Measurements from ENCODE around the gene CLEC2L. TPM values are rescaled to one million over a fixed set of nuclear protein-coding genes. Genes with fewer than 3 reads are reported as not detected.

The CLEC2L gene
- total RNA-seq, 5 donors from 2014 or later (not counting 1 experiment from before 2014, with no cell fraction given): not detected

DNA sequence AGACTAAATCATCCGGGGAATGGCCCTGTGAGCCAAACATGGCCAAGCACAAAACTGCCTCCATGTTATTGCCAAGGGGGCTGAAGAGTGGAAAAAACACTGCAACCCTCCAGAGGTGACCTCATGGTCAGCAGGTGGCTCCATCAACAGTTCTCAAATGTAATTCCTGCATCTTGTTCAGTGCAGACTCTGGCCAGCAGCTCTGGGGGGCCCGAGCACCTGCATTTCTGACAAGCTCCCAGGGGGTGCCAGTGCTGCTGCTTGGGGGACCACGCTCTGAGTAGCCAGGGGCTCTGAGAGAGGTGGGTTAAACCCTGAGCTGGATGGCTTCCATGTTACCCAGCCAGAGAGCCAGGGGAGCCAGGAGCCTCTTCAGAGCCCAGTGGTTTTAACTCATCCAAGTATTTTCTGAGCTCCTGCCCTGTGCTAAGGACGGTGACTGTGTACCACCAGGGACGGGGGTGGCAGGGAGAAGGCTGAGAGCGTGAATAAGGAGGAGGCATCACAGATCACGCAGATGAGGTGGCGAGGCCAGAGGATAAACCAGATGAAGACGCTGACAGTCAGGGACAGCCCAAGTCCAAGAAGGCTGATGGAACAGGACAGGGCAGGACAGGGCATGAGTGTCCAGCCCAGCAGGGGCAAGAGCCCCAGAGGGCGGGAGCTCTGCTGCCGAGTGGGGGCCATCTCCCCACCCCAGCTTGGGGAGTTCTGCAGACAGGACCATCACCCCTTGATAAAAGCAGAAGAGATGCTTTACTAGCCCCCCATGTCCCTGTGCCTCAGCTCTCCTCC is 52.9 kb downstream of the CLEC2L start:
- WGBS (ENCODE audit: insufficient coverage): 96% methylated on average over 10 of the region's 11 CpGs
- no peaks in the 10 kb centered on the region for H3K4me1 ChIP-seq (ENCODE audit: control insufficient read depth in 1 of 2, extremely low read depth in 1 of 2, insufficient read depth in 2 of 2, low read length in 2 of 2)
- DNase-seq: no peak
- Mint-ChIP-seq H3K4me3 (no peak overlapping the region), H3K36me3 (peaks cover 53% of the 10 kb centered on the region), H3K27me3 (no peaks in the 10 kb centered on the region), H3K4me1 (no peaks in the 10 kb centered on the region), H3K27ac (no peak overlapping the region), H3K9me3 (no peaks in the 10 kb centered on the region)
- no peaks in the 10 kb centered on the region for H3K27me3 ChIP-seq (replicated peaks in 1 of 2; ENCODE audit: control insufficient read depth in 2 of 2, extremely low read depth in 1 of 2, insufficient read depth in 2 of 2, low read length in 1 of 2)
- CTCF ChIA-PET: no interaction called here
- ATAC-seq (replicated peaks in 1 of 4): no peak
- peaks cover 11 to 37% of the 10 kb centered on the region in 2 donors for H3K36me3 ChIP-seq (ENCODE audit: control insufficient read depth in 2 of 2, extremely low read depth in 1 of 2, insufficient read depth in 1 of 2, low read length in 1 of 2)
- POLR2A ChIA-PET: interaction anchor here in 1 of 2 donors (0.6 kb wide), 1 partner anchor 468 kb away, joined by 4 read pairs; no protein-coding TSS in a partner anchor
- no peak overlapping the region for H3K4me3 ChIP-seq (ENCODE audit: control insufficient read depth in 1 of 2, extremely low read depth in 1 of 2, low read length in 1 of 2)
- H3K27ac ChIP-seq (ENCODE audit: low read length): no peak overlapping the region
- no peaks in the 10 kb centered on the region for H3K9me3 ChIP-seq

DNA sequence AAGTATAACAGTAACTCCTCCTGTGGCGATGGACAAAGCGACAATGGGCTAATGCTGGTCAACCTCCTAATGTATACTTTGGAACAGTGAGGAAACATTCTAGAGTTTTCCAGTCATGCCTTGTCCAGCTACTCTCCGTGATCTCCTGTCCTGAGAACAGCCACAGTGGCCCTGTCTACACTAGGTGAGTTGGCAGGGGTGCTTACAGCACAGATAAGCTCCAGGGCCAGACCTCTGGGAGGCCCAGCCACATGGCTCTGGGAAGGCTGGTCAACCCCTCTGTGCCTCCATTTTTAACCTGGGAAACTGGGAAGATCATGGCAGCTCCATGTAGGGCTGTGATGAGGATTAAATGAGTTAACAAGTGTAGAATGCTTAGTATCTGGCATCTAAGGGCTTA is 57.0 kb downstream of the CLEC2L start:
- no peak overlapping the region for H3K4me3 Mint-ChIP-seq
- WGBS (ENCODE audit: insufficient coverage): 100% methylated on average over 1 of the region's 3 CpGs
- CTCF ChIA-PET: interaction anchor here in 1 of 2 donors (0.5 kb wide), 1 partner anchor 60 kb away, joined by 5 read pairs; no protein-coding TSS in a partner anchor

DNA sequence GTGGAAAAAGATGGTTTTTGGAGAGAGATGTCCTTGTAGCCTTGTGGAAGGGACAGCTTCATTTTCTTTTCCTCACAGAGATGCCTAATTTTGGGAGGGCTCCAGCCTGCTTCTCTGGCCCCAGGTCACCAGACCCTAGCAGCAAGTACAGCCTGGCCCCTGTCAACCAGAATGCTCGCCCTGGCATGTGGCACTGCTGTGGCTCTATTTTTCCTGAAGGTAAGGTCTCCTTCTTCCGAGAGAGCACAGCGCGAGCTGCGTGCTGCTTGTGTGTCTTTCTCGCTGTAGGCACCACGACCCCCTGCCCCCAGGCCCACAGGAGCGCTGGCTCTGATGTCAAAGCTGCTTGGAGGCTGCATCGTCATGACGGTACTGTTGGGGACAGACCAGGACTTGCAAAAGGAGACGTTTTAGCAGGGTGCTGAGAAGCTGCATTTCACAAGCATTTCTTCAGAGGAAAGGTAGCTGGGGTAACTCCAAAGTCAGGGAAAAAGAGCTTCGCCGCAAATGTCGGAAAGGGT is 58.7 kb downstream of the CLEC2L start:
- CTCF ChIA-PET: interaction anchor here (0.5 kb wide), 2 partner anchors 251 to 712 kb away, joined by 3 to 8 read pairs; no protein-coding TSS in a partner anchor
- Histone ChIP-seq H3K4me3 (ENCODE audit: control insufficient read depth in 1 of 2, extremely low read depth in 1 of 2, low read length in 1 of 2) (no peak overlapping the region), H3K9me3 (no peaks in the 10 kb centered on the region), H3K4me1 (ENCODE audit: control insufficient read depth in 1 of 2, extremely low read depth in 1 of 2, insufficient read depth in 2 of 2, low read length in 2 of 2) (peaks cover 0 to 22% of the 10 kb centered on the region in 2 experiments), H3K27ac (ENCODE audit: low read length) (no peak overlapping the region), H3K36me3 (ENCODE audit: control insufficient read depth in 2 of 2, extremely low read depth in 1 of 2, insufficient read depth in 1 of 2, low read length in 1 of 2) (peaks cover 21 to 38% of the 10 kb centered on the region in 2 donors), H3K27me3 (replicated peaks in 1 of 2; ENCODE audit: control insufficient read depth in 2 of 2, extremely low read depth in 1 of 2, insufficient read depth in 2 of 2, low read length in 1 of 2) (no peaks in the 10 kb centered on the region)
- H3K27ac Mint-ChIP-seq: no peak overlapping the region
- POLR2A ChIA-PET: interaction anchor here in 1 of 2 donors (0.5 kb wide), 1 partner anchor 297 kb away, joined by 4 read pairs; no protein-coding TSS in a partner anchor
- H3K9me3 Mint-ChIP-seq: no peaks in the 10 kb centered on the region
- ATAC-seq (replicated peaks in 1 of 4) (no peak), DNase-seq (no peak)
- 71% methylated on average over 7 of the region's 14 CpGs for WGBS (ENCODE audit: insufficient coverage)
- H3K36me3 Mint-ChIP-seq: peaks cover 56% of the 10 kb centered on the region
- H3K4me3 Mint-ChIP-seq: no peak overlapping the region
- H3K4me1 Mint-ChIP-seq: peaks cover 3 to 26% (median 22%) of the 10 kb centered on the region in 3 donors
- H3K27me3 Mint-ChIP-seq: no peaks in the 10 kb centered on the region

More for the DNA sequence above, 57.0 kb downstream of the CLEC2L start:
- H3K27ac Mint-ChIP-seq: no peak overlapping the region
- POLR2A ChIA-PET: interaction anchor here in 1 of 2 donors (0.6 kb wide), 1 partner anchor 20 kb away, joined by 3 read pairs; no protein-coding TSS in a partner anchor
- Histone ChIP-seq H3K27me3 (replicated peaks in 1 of 2; ENCODE audit: control insufficient read depth in 2 of 2, extremely low read depth in 1 of 2, insufficient read depth in 2 of 2, low read length in 1 of 2) (no peaks in the 10 kb centered on the region), H3K4me3 (ENCODE audit: control insufficient read depth in 1 of 2, extremely low read depth in 1 of 2, low read length in 1 of 2) (no peak overlapping the region), H3K36me3 (ENCODE audit: control insufficient read depth in 2 of 2, extremely low read depth in 1 of 2, insufficient read depth in 1 of 2, low read length in 1 of 2) (peaks cover 18 to 38% of the 10 kb centered on the region in 2 donors), H3K27ac (ENCODE audit: low read length) (no peak overlapping the region), H3K4me1 (ENCODE audit: control insufficient read depth in 1 of 2, extremely low read depth in 1 of 2, insufficient read depth in 2 of 2, low read length in 2 of 2) (peaks cover 0 to 22% of the 10 kb centered on the region in 2 experiments), H3K9me3 (no peaks in the 10 kb centered on the region)
- no peak for ATAC-seq (replicated peaks in 1 of 4)
- peaks cover 49% of the 10 kb centered on the region for H3K36me3 Mint-ChIP-seq
- DNase-seq: no peak
- H3K9me3 Mint-ChIP-seq: no peaks in the 10 kb centered on the region
- peaks cover 3 to 24% (median 22%) of the 10 kb centered on the region in 3 donors for H3K4me1 Mint-ChIP-seq
- no peaks in the 10 kb centered on the region for H3K27me3 Mint-ChIP-seq

DNA sequence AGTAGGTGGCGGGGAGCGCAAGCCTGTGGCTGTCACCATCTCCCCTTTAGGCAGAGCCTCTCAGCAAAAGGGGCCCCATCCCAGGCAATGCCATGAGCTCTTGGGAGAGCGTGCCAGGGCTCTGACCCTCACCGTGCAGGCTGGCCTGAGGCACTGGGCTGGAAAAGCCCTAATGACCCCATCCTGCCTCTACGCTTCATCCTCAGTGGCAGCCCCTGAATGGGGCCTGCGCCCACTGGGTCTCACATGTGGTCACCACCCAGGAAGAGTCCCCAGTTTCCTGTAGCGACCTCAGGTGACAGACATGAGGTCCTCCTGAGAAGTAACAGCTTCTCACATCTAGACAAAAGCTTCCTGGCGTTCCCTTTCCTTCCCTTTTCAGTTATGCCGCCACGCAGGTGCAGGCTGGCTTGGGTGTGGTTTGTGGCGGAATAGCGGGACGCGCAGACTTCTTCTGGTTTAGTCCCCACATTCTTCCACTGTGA is 59.2 kb downstream of the CLEC2L start:
- Mint-ChIP-seq H3K4me3 (no peak overlapping the region), H3K27ac (peak overlapping the region in 1 of 2 donors; percentile 25), H3K9me3 (no peaks in the 10 kb centered on the region), H3K36me3 (peaks cover 56% of the 10 kb centered on the region), H3K4me1 (peaks cover 3 to 26% (median 22%) of the 10 kb centered on the region in 3 donors), H3K27me3 (no peaks in the 10 kb centered on the region)
- ChIA-PET POLR2A (interaction anchor here in 1 of 2 donors (0.7 kb wide), 1 partner anchor 704 kb away, joined by 3 read pairs; no protein-coding TSS in a partner anchor), CTCF (interaction anchor here in 1 of 2 donors (0.5 kb wide), 1 partner anchor 711 kb away, joined by 3 read pairs; no protein-coding TSS in a partner anchor)
- H3K36me3 ChIP-seq (ENCODE audit: control insufficient read depth in 2 of 2, extremely low read depth in 1 of 2, insufficient read depth in 1 of 2, low read length in 1 of 2): peaks cover 23 to 38% of the 10 kb centered on the region in 2 donors
- WGBS (ENCODE audit: insufficient coverage): 71% methylated on average over 7 of the region's 14 CpGs
- no peak overlapping the region for H3K27ac ChIP-seq (ENCODE audit: low read length)
- no peaks in the 10 kb centered on the region for H3K27me3 ChIP-seq (replicated peaks in 1 of 2; ENCODE audit: control insufficient read depth in 2 of 2, extremely low read depth in 1 of 2, insufficient read depth in 2 of 2, low read length in 1 of 2)
- DNase-seq: no peak
- H3K9me3 ChIP-seq: no peaks in the 10 kb centered on the region
- no peak overlapping the region for H3K4me3 ChIP-seq (ENCODE audit: control insufficient read depth in 1 of 2, extremely low read depth in 1 of 2, low read length in 1 of 2)
- ATAC-seq (replicated peaks in 1 of 4): no peak
- peaks cover 0 to 22% of the 10 kb centered on the region in 2 experiments for H3K4me1 ChIP-seq (ENCODE audit: control insufficient read depth in 1 of 2, extremely low read depth in 1 of 2, insufficient read depth in 2 of 2, low read length in 2 of 2)

DNA sequence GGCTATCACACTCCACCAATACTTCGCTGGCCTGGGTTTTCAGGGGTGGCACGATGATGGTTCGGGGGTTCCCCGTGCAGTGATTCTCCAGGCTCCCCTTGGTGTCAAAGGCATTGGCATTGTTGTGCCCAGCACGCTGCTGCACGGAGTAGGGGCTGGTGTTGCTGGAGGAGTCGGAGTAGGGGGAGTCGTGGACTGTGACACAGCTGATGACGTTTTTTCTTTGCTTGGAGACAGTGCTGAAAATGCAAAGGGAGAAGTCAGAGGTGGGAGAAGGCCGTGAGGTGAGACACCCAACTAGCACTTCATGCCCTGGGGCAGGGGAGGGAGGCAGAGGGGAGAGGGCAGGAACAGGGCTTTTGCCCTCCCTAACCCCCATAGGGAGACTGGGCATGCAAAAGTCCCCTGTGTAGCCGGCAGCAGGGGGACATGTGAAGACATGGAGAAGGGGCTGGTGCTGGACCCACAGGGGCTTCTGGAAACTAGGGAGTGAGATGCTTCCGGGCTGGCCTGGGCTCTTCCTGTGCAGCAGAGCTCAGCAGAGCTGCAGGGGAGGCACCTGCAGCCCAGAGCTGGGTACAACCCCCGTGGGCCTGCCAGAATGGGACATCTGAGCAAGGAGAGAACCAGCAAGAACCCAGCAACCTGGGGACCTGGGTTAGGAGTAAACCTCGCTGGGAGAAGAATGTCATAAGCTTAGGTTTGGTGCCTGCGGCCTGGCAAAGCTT is 60.5 kb downstream of the CLEC2L start:
- Mint-ChIP-seq H3K27ac (peak overlapping the region in 1 of 2 donors; percentile 48), H3K36me3 (peaks cover 58% of the 10 kb centered on the region), H3K9me3 (no peaks in the 10 kb centered on the region), H3K27me3 (no peaks in the 10 kb centered on the region), H3K4me1 (peaks cover 3 to 26% (median 22%) of the 10 kb centered on the region in 3 donors), H3K4me3 (no peak overlapping the region)
- WGBS (ENCODE audit: insufficient coverage): 77% methylated on average over 11 of the region's 15 CpGs
- Histone ChIP-seq H3K4me1 (ENCODE audit: control insufficient read depth in 1 of 2, extremely low read depth in 1 of 2, insufficient read depth in 2 of 2, low read length in 2 of 2) (peaks cover 0 to 22% of the 10 kb centered on the region in 2 experiments), H3K9me3 (no peaks in the 10 kb centered on the region), H3K27ac (ENCODE audit: low read length) (no peak overlapping the region), H3K4me3 (ENCODE audit: control insufficient read depth in 1 of 2, extremely low read depth in 1 of 2, low read length in 1 of 2) (no peak overlapping the region), H3K27me3 (replicated peaks in 1 of 2; ENCODE audit: control insufficient read depth in 2 of 2, extremely low read depth in 1 of 2, insufficient read depth in 2 of 2, low read length in 1 of 2) (no peaks in the 10 kb centered on the region), H3K36me3 (ENCODE audit: control insufficient read depth in 2 of 2, extremely low read depth in 1 of 2, insufficient read depth in 1 of 2, low read length in 1 of 2) (peaks cover 25 to 38% of the 10 kb centered on the region in 2 donors)
- ATAC-seq (replicated peaks in 1 of 4): no peak
- POLR2A ChIA-PET: no interaction called here
- CTCF ChIA-PET: interaction anchor here in 1 of 2 donors (0.5 kb wide), 1 partner anchor 18 kb away, joined by 3 read pairs; no protein-coding TSS in a partner anchor
- DNase-seq: no peak

DNA sequence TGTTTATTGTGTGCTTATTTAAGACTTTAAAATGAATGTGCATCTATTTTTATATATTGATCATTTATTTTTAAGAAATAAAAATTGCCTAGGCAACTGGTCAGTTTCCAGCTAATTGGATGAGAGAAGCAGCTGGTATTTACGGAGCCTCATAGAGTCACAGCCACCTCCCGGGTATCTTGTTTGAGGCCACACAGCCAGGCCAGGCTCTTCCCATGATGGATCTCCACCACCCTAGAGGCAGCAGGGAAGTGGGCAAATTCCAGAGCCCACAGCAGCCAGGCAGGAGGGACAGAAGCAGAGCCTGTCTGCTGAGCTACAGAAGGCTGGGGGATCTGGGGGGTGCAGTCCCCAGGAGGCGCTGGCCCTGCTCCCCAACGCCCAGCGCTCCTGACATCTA is 61.6 kb downstream of the CLEC2L start:
- ChIA-PET CTCF (no interaction called here), POLR2A (no interaction called here)
- 95% methylated on average over 3 of the region's 5 CpGs for WGBS (ENCODE audit: insufficient coverage)
- Histone ChIP-seq H3K27ac (ENCODE audit: low read length) (no peak overlapping the region), H3K27me3 (replicated peaks in 1 of 2; ENCODE audit: control insufficient read depth in 2 of 2, extremely low read depth in 1 of 2, insufficient read depth in 2 of 2, low read length in 1 of 2) (no peaks in the 10 kb centered on the region), H3K4me3 (ENCODE audit: control insufficient read depth in 1 of 2, extremely low read depth in 1 of 2, low read length in 1 of 2) (no peak overlapping the region), H3K4me1 (ENCODE audit: control insufficient read depth in 1 of 2, extremely low read depth in 1 of 2, insufficient read depth in 2 of 2, low read length in 2 of 2) (peaks cover 0 to 22% of the 10 kb centered on the region in 2 experiments), H3K9me3 (no peaks in the 10 kb centered on the region), H3K36me3 (ENCODE audit: control insufficient read depth in 2 of 2, extremely low read depth in 1 of 2, insufficient read depth in 1 of 2, low read length in 1 of 2) (peaks cover 31% of the 10 kb centered on the region in 2 donors)
- H3K4me1 Mint-ChIP-seq: peaks cover 3 to 26% (median 22%) of the 10 kb centered on the region in 3 donors
- H3K27me3 Mint-ChIP-seq: no peaks in the 10 kb centered on the region
- H3K27ac Mint-ChIP-seq: no peak overlapping the region
- no peak for DNase-seq
- H3K9me3 Mint-ChIP-seq: no peaks in the 10 kb centered on the region
- ATAC-seq (replicated peaks in 1 of 4): no peak
- H3K4me3 Mint-ChIP-seq: no peak overlapping the region
- H3K36me3 Mint-ChIP-seq: peaks cover 60% of the 10 kb centered on the region

All from T-cell (primary cell).